ENCODE data around the gene HIF3A. TPM values are rescaled to one million over a fixed set of nuclear protein-coding genes. Genes with fewer than 3 reads are reported as not detected.
A peak's percentile ranks its signal among the peaks of the same experiment; 100 is the strongest.

Gene HIF3A
- total RNA-seq, 1 donor from 2014 or later = 54.6 TPM

DNA sequence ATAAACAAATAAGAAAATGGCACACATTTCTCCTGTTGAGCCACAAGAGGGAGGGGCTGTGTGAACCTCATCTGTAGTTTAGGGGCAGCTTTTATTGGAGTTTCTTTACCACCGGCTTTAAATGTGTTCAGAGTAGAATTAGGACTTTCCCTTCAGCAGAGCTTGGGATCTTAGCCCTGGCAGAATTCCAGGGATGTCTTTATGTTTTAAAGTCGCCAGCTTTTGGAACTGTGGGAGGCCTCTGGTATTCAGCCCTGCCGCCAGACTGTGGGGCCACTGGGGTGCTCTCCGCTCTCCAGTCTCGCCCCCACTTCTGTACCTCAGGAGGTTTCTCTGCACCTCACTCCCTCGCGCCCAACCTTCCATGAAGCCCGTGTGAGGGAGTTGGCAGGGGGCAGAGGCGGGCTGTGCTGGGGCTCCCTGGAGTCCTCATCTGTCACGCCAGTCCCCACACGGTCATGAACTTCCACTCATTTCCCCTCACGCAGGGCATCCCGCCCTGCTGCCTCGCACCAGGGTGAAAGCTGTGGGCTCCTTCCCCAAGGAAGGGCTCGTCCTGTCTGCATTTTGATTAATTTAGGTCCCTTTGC lies 85.0 kb downstream of the HIF3A start:
- no peak for DNase-seq (ENCODE audit: low read depth in 2 of 2)

DNA sequence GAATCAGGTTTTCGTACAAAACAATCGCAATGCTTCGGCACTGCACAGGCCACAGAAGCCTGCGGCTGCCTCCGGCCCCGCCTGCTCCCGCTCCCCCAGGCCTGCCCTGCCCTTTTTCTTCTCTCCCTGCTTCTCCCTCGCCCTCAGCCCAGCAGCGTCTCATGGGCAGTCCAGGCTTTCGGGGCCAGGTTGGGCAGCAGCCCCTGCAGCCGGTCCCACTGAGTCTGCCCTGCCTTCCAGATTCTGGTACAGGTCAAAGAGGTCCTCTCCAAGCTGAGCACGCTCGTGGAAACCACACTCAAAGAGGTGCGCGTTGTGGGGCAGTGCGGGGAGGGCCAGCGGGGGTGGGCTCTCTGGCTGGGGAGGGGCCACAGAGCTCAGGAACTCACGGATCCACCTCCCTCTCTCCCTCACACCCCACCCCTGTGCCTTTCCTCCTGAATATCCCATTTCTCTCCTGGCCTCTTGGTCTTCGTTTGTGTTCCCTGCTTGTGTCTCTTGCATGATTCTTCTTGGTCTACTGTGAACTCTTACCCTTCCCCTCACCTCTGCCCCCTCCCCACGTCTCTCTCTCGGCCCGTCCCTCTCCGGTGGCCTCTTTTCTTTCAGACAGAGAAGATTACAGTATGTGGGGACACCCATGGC lies 86.5 kb downstream of the HIF3A start:
- DNase-seq (ENCODE audit: low read depth in 2 of 2) = no peak

DNA sequence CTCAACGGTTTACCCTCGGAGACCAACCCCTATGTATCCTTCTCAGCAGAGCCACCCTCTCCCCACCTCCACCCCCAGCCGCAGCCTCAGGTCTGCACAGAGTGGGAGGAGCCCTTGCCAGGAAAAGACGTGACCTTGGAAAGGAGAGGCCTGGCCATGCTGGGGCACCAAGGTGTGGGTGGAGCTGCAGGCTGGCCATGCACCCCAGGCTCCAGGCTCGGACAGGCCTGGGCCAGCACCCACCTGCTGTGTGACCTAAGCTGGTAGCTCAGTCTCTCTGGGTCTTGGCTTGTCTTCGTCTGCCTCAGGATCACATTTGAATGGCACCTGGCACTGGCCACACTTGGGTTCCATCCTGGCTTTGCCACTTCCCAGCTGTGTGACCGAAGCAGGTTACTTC lies 87.0 kb downstream of the HIF3A start:
- no peak for DNase-seq (ENCODE audit: low read depth in 2 of 2)

DNA sequence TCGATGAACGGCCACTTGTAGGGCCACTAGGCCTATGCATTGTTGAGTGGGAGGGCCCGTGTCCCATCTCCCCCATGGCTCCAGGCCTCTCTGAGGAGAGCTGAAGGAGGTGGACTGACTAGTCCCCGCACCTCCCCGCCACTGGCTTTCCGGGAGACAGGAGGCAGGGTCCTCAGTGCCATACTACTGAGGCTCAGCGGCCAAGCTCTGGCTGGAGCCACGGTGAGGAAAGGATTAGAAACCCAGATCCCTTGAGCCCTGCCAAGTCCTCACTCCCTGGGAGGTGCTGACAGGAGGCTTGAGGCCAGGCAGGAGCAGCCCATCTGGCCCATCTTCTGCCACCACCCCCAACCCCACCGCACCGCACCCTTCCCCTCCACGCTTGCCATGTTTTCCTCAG lies 87.6 kb downstream of the HIF3A start:
- DNase-seq (ENCODE audit: low read depth in 2 of 2) = no peak

DNA sequence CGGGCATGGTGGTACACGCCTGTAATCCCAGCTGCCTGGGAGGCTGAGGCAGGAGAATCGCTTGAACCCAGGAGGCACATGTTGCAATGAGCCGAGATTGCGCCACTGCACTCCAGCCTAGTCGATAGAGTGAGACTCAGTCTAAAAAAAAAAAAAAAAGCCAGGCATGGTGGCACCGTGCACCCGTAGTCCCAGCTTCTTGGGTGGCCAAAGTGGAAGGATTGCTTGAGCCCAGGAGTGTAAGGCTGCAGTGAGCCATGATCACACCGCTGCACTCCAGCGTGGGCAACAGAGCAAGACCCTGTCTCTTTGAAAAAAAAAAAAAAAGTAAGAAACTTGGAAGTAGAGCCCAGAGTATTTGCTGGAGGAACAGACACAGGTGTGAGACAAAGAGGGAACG lies 88.8 kb downstream of the HIF3A start:
- no peak for DNase-seq (ENCODE audit: low read depth in 2 of 2)

DNA sequence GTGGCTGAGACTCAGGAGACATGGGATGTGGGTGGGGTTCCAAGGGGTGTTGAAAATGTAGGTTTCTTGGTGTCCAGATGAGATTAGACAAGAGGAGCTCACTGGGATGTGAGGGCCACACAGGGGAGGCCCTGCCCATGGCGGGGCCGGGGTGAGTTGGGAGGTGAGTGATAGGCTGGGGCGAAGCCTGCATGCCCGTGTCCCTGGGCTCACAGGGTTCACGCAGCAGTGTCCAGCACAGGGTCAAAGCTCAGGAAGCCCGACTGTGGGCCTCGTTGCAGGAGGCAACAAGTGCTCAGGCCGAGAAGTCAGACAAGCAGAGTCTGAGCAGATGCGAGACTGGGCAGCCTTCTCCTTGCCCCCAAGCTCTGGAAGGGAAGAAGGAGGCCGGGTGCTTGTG lies 89.3 kb downstream of the HIF3A start:
- DNase-seq (ENCODE audit: low read depth in 2 of 2) = no peak

DNA sequence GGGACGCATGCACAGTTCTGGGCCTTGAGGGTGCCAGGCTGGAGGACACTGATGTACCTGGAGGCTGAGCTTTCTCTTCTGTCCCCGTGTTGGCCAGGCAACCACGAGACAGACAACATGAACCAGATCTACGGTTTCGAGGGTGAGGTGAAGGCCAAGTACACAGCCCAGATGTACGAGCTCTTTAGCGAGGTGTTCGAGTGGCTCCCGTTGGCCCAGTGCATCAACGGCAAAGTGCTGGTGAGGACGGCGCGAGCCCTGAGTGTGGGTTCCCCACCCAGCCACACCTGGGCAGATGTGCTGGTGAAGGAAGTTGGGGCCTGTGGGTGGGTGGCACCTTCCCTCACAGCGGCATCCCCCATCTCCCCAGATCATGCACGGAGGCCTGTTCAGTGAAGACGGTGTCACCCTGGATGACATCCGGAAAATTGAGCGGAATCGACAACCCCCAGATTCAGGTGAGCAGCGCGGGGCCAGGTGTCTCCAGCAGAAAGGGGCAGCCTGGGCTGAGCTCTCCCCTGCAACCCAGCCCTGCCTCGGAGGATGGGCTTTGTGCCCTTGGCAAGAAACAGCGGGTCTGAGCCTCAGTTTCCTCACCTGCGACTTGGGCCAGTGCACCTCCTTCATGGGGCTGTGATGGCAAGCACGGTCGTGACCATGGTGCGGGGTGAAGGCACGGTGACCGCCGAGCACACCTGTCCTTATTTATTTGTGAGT lies 90.3 kb downstream of the HIF3A start:
- DNase-seq (ENCODE audit: low read depth in 2 of 2) = no peak

DNA sequence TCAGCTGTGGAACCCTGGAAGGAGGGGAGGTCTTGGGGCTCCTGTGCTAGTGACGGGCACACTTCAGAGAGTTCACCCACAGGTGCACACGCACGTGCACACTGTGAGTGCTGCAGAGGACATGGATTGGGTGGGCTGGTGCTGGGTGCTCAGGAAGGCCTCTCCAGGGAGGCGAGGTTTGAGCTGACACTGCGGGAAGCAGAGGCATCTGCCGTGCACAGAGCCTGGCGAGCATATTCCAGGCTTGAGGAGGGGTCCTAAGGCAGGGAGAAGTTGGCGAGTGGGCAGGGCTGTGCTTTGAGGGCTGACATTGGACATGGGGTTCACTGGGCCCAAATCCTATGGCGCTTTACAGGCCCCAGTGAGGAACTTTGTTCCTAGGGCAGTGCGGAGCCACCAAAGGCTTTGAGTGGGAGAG lies 90.9 kb downstream of the HIF3A start:
- no peak for DNase-seq (ENCODE audit: low read depth in 2 of 2)

DNA sequence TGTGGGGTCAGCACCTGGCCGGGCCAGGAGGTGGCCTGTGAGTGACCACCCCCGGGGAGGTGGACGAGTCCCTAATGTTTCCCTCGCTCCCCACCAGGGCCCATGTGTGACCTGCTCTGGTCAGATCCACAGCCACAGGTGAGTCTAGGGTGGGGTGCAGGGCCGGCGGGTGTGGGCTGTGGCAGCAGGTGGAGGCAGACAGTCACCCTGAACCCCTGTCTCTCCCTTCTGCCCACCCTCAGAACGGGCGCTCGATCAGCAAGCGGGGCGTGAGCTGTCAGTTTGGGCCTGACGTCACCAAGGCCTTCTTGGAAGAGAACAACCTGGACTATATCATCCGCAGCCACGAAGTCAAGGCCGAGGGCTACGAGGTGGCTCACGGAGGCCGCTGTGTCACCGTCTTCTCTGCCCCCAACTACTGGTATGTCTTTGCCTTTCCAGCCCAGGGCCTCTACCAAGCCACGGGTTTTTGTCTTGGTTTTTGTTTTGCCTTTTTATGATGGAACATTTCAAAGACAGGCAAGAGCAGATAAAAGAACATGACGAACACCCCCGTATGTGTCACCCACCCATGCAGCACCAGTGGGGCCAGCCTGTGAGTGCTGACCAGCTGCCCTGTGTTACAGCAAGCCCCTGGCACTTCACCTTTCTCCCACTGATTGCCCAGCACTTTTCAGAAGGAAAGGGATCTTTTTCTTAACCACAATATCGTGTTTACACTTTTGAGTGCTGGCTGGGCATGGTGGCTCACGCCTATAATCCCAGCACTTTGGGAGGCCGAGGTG lies 91.7 kb downstream of the HIF3A start:
- no peak for DNase-seq (ENCODE audit: low read depth in 2 of 2)

DNA sequence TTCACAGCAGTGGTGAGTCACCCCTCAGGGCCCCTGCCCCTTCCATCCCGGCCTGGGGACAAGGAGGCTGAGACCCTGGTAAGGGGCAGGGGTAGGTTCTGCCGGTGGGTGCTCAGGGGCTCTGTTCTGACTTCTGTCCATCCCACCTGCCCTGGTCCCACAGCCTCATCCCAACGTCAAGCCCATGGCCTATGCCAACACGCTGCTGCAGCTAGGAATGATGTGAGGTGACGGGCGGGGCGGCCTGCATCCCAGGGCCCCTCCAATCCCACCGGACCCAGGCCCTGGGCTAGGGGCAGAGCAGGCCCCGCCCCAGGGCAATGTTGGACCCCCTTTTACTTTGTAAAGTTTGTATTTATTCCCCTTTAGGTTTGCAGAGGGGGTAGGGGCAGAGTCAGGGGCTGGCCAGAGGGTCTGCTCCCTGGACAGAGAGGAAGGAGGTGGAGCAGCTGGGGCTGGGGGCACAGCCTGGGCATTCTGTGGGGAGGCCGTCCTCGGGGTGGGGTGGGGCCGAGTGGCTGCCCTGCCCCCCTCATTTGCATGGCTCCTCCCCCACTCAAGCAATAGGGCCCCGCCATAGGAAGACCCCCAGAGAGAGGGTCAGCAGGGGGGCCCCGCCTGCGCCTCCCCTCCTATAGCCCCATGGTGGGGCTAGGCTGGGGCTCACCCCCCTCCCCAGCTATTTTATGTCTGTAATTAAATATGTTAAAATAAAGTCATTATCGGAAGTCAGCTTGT lies 93.4 kb downstream of the HIF3A start:
- DNase-seq (ENCODE audit: low read depth in 2 of 2) = no peak

DNA sequence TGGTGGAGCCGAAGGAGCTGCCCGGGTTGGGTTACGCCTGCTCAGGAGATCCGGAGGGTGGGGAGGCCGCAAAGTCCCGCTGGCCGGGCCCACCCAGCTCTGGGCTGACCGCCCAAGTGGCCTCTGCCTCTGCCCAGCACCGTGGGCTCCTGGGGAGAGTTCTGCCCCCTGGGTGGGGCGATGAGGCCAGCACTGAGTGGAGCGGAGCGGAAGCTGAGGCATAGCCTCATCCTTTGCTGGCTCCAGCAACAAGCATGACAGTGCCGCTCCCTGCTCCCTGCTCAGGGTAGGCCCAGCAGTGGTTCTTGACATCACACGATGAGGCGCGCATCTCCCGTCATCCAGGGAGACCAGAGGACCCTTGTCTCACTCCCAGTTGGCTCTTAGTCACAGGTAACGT lies 94.0 kb downstream of the HIF3A start:
- DNase-seq (ENCODE audit: low read depth in 2 of 2) = peak in 1 of 2 donors; percentile 23

DNA sequence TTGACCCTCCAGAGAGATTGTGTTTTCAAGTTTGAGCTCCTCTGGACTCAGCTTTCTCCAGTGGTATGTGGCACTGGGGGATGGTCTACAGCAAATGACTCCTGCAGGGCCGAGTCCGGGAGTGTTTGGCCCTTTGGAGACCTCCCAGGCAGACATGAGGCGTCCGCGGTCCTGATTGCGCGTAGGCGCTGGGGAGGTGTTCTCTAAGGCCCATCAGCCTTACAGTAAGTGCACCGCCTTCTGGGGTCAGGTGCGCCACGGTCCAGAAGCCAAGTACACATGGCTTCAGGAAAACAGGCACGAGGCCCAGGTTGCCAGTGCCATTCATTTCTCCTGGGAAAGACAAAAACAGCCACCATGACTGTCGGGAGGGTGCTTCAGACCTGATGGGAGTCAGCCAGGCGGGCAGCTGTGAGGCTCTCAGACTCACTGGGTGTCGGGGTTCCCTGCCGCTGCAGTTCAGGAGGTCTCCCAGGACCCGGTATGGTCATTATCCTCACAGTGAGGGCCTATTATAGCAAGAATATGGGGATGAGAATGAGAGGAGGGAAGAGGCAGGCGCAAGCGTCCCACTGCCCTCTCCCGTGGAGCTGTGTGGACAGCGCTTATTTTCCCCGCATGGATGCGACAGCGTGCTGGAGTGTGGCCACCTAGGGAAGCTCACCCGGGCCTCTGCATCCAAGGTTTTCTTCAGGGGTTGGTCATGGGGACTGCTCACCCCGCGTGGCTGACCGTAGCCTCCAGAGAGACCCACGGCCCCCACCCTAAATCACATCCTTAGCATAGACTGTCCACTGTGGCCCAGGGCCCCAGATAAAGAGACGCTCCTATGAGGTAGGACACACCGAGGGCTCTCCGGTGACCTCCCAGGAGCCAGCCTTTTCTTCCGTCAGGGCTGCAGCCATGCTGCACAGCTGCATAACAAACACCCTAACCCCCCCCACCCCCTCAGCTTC lies 94.7 kb downstream of the HIF3A start:
- no peak for DNase-seq (ENCODE audit: low read depth in 2 of 2)

DNA sequence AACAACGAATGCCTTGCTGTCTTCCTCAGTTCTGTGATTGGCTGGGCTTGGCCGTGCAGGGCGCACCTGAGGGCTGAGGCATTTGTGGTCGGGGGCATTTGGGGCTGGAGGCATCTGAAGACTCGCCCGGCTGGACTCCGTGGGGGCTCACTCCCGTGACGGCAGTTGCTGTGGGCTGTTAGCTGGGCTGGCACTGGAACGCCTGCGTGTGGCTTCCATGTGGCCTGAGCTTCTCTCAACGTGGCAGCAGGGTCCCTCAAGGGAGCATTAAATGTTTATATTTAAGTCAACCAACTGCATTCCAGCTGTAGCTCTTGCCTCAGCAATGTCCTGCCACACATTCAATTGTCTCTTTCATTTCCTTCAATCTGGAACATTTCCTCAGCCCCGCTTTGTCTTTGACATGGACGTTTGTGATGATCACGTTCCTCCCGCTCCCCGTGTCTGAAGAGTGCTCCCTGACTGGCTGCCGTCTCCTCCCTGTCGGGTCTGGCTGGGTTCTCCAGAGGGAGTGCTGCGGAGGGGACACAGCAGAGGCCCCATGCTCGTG lies 95.5 kb downstream of the HIF3A start:
- peak in 1 of 2 donors; percentile 70 for DNase-seq (ENCODE audit: low read depth in 2 of 2)

DNA sequence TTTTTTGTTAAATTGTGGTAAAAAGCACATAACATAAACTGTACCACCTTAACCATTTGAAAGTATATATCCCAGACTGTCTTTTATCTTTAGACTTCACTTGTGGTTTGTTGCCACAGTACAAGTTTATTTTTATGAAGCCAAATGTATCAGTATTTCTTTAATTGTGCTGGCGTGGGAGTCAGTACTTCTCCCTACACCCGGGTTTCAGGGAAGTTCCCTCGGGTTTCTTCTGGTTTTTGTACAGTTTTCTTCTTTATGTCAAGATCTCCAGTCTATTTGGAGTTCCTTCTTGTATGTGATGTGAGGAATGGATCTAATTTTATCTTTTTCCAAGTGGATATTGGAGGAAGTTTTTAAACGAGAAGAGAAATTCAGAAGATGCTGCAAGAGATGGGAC lies 96.0 kb downstream of the HIF3A start:
- DNase-seq (ENCODE audit: low read depth in 2 of 2) = no peak

Other genes with a start within 250 kb of the HIF3A start
- gene IGFL3, start 172.4 kb upstream of the HIF3A start, total RNA-seq = not detected in 2 replicates
- not detected in 2 replicates for gene IGFL2, start 148.8 kb upstream of the HIF3A start, total RNA-seq
- not detected in 2 replicates for gene IGFL1, start 67.3 kb upstream of the HIF3A start, total RNA-seq
- gene PPP5C, start 50.0 kb downstream of the HIF3A start, total RNA-seq = 55.1 and 61.3 TPM in 2 replicates
- under 0.01 and 0.22 TPM in 2 replicates for gene CCDC8, start 116.5 kb downstream of the HIF3A start, total RNA-seq
- gene PNMA8C, start 131.9 kb downstream of the HIF3A start, total RNA-seq = not detected in 2 replicates
- gene PNMA8A, start 174.5 kb downstream of the HIF3A start, total RNA-seq = under 0.01 TPM in 1 of 2 replicates, not detected in the other
- under 0.01 TPM in 2 replicates for gene PNMA8B, start 198.8 kb downstream of the HIF3A start, total RNA-seq